ENCODE data around the gene PHF10.

GRCh38 chr6:169702840-169703246, 21.5 kb downstream of the PHF10 start:
- TF ChIP-seq CTCF (IDR thresholded peaks at IDR 0.05; ENCODE audit: low read depth, low read length), result no peak
- no peak for TF ChIP-seq POLR2A (IDR thresholded peaks at IDR 0.05; ENCODE audit: extremely low read depth, insufficient read length)
- no peak for TF ChIP-seq MYC (IDR thresholded peaks at IDR 0.05; ENCODE audit: low read depth, low read length)
- TF ChIP-seq MAX (IDR thresholded peaks at IDR 0.05; ENCODE audit: low read depth, low read length), result 0 out of 2 replicates have a peak, but pooled peaks have one; percentile 2
